Neural cell (in vitro differentiated cells): ENCODE data around the gene NUP133. TPM values are rescaled to one million over a fixed set of nuclear protein-coding genes. Genes with fewer than 3 reads are reported as not detected.

Source experiments
- H2AFZ ChIP-seq: fragments of 200-600, 300-800 bp; sonication (generic), shearing (Covaris generic); 2 replicates; pipeline ENCODE4 v1.6.0; 2014; ENCODE audit warnings: low read depth, mild to moderate bottlenecking, antibody characterized with exemption, low read length, moderate library complexity
- H3F3A ChIP-seq: fragments of 200-600 bp; shearing (Covaris generic); 2 replicates; pipeline ENCODE4 v1.6.1; 2016; ENCODE audit warnings: mild to moderate bottlenecking, moderate library complexity, mixed read lengths, antibody characterized with exemption, low read length; ENCODE audit not compliant: insufficient read depth, poor library complexity, severe bottlenecking
- H3K27ac ChIP-seq: fragments of 200-600, 300-800 bp; sonication (generic), shearing (Covaris generic); 2 replicates; pipeline ENCODE4 v1.5.1; 2014; ENCODE audit warnings: mild to moderate bottlenecking, low read length, moderate library complexity
- H3K27me3 ChIP-seq: fragments of 300-800, 200-600 bp; sonication (generic), shearing (Covaris generic); 2 replicates; pipeline ENCODE4 v1.6.0; 2014; ENCODE audit warnings: mild to moderate bottlenecking, low read depth, low read length, moderate library complexity; ENCODE audit not compliant: insufficient read depth
- H3K36me3 ChIP-seq: fragments of 300-800, 200-600 bp; sonication (generic), shearing (Covaris generic); 2 replicates; pipeline ENCODE4 v1.5.1; 2014; ENCODE audit warnings: mild to moderate bottlenecking, antibody characterized with exemption, low read length, moderate library complexity; ENCODE audit not compliant: insufficient read depth
- H3K4me2 ChIP-seq: fragments of 300-800, 200-600 bp; sonication (generic), shearing (Covaris generic); 2 replicates; pipeline ENCODE4 v1.6.0; 2014; ENCODE audit warnings: mild to moderate bottlenecking, low read length
- H3K4me3 ChIP-seq: fragments of 300-800, 200-600 bp; sonication (generic), shearing (Covaris generic); 2 replicates; pipeline ENCODE4 v1.5.1; 2014; ENCODE audit warnings: mild to moderate bottlenecking, low read length, moderate library complexity
- H3K79me2 ChIP-seq: fragments of 200-600 bp; shearing (Covaris generic); replicated peaks from 2 replicates; pipeline ENCODE4 v1.6.0; 2014; ENCODE audit warnings: mild to moderate bottlenecking, low read length, moderate library complexity; ENCODE audit not compliant: insufficient read depth
- H3K9ac ChIP-seq: fragments of 300-800, 200-600 bp; sonication (generic), shearing (Covaris generic); 2 replicates; pipeline ENCODE4 v1.6.1; 2016; ENCODE audit warnings: mild to moderate bottlenecking, low read length, mixed read lengths
- H3K9me2 ChIP-seq: fragments of 200-600 bp; shearing (Covaris generic); 2 replicates; pipeline ENCODE4 v1.6.1; 2016; ENCODE audit warnings: mild to moderate bottlenecking, low read length, mixed read lengths; ENCODE audit not compliant: insufficient read depth
- H3K9me3 ChIP-seq: fragments of 200-600, 300-800 bp; sonication (generic), shearing (Covaris generic); 2 replicates; pipeline ENCODE4 v1.6.1; 2016; ENCODE audit warnings: mild to moderate bottlenecking, mixed run types, low read length, moderate library complexity, mixed read lengths
- H4K20me1 ChIP-seq: fragments of 200-600 bp; shearing (Covaris generic); 2 replicates; pipeline ENCODE4 v1.6.1; 2016; ENCODE audit warnings: mild to moderate bottlenecking, mixed run types; ENCODE audit not compliant: insufficient read depth
- EP300 ChIP-seq: fragments of 450-650 bp; conservative IDR thresholded peaks from 2 replicates; pipeline ENCODE4 v1.6.1; 2014; ENCODE audit warnings: antibody characterized with exemption, mild to moderate bottlenecking, moderate library complexity; ENCODE audit not compliant: poor library complexity, severe bottlenecking
- EZH2 ChIP-seq: fragments of 200-600, 300-800 bp; shearing (Covaris generic), sonication (generic); IDR thresholded peaks from 2 replicates; pipeline ENCODE4 v1.6.1; 2014; ENCODE audit warnings: antibody characterized with exemption, low read length, borderline replicate concordance, mild to moderate bottlenecking; ENCODE audit not compliant: insufficient read depth, poor library complexity, severe bottlenecking
- MXI1 ChIP-seq: fragments of 450-650 bp; conservative IDR thresholded peaks from 2 replicates; pipeline ENCODE4 v1.6.1; 2014; ENCODE audit warnings: antibody characterized with exemption, mild to moderate bottlenecking; ENCODE audit not compliant: poor library complexity, severe bottlenecking
- POLR2AphosphoS5 ChIP-seq: IDR thresholded peaks from 2 replicates; pipeline ENCODE4 v1.6.1; 2012
- RAD21 ChIP-seq: fragments of 450-650 bp; conservative IDR thresholded peaks from 2 replicates; pipeline ENCODE4 v1.6.1; 2014; ENCODE audit warnings: antibody characterized with exemption, mild to moderate bottlenecking, moderate library complexity
- SMC3 ChIP-seq: fragments of 450-650 bp; conservative IDR thresholded peaks from 2 replicates; pipeline ENCODE4 v1.6.1; 2014; ENCODE audit warnings: antibody characterized with exemption, mild to moderate bottlenecking, moderate library complexity; ENCODE audit not compliant: poor library complexity
- TAF1 ChIP-seq: IDR thresholded peaks from 2 replicates; pipeline ENCODE4 v1.6.1; 2012; ENCODE audit warnings: low read depth
- polyA plus RNA-seq: library from polyadenylated mRNA; depleted of rRNA; stranded (reverse); fragments of >200 nt; gene quantifications from 2 replicates; pipeline ENCODE4 v1.2.3, GENCODE V29; 2014
- TF ChIP-seq, protein P1 (sequence below): fragments of 450-650 bp; IDR thresholded peaks from 2 replicates; pipeline ENCODE4 v1.5.1; 2014; ENCODE audit warnings: antibody characterized with exemption, mild to moderate bottlenecking, moderate library complexity; ENCODE audit not compliant: poor library complexity, severe bottlenecking
- TF ChIP-seq, protein P2 (sequence below): IDR thresholded peaks from 2 replicates; pipeline ENCODE4 v1.6.1; 2012; ENCODE audit warnings: borderline replicate concordance

NUP133 gene
- polyA plus RNA-seq, 1 donor from 2014 or later, result 73.4 TPM

DNA sequence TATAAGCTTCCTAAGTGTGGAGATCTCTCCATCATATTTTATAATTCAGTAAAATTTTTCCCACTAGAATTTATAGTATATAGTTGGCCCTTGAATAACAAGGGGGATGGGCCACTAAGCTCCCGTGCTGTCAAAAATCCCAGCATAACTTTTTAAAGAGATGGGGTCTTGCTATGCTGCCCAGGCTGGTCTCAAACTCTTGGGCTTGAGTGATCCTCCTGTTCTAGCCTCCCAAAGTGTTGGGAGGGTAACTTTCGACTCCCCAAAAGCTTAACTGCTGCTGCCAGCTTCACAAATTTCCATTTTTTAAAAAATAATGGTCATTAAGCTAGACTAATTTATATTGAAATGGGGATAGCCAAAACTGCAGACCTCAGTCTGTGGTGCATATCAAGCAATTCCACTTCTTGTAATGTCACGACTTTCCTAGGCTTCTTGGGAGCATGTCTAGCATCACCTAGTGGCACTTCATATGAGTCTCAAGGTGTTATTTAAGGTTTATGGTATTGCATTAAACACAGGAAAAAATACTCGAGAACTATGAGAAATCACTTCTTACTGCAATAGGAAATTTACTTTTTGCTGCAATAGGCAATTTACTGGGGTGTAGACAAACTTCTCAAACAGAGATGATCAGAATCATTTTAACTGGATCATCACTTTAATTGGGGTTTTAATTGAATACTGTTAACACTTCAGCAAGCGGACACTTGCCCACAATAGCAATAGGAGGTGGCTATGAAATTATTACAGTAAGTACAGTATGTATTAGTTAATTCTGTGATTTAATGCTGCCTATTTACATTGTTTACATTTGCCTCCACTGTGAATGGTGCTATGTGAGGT is 55.0 kb downstream of the NUP133 start:
- Histone ChIP-seq H3K9ac (no peak overlapping the region), H3K27ac (no peak overlapping the region), H3K36me3 (no peaks in the 10 kb centered on the region), H3K79me2 (no peaks in the 10 kb centered on the region), H3K27me3 (no peaks in the 10 kb centered on the region), H3F3A (no peaks in the 10 kb centered on the region), H3K4me2 (no peak overlapping the region), H2AFZ (no peak overlapping the region), H3K9me3 (no peaks in the 10 kb centered on the region), H3K4me3 (no peak overlapping the region), H4K20me1 (no peaks in the 10 kb centered on the region), H3K9me2 (no peaks in the 10 kb centered on the region)
- TF ChIP-seq, protein P1, sequence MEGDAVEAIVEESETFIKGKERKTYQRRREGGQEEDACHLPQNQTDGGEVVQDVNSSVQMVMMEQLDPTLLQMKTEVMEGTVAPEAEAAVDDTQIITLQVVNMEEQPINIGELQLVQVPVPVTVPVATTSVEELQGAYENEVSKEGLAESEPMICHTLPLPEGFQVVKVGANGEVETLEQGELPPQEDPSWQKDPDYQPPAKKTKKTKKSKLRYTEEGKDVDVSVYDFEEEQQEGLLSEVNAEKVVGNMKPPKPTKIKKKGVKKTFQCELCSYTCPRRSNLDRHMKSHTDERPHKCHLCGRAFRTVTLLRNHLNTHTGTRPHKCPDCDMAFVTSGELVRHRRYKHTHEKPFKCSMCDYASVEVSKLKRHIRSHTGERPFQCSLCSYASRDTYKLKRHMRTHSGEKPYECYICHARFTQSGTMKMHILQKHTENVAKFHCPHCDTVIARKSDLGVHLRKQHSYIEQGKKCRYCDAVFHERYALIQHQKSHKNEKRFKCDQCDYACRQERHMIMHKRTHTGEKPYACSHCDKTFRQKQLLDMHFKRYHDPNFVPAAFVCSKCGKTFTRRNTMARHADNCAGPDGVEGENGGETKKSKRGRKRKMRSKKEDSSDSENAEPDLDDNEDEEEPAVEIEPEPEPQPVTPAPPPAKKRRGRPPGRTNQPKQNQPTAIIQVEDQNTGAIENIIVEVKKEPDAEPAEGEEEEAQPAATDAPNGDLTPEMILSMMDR, result peak; percentile 82
- TF ChIP-seq RAD21 (peak; percentile 83), TAF1 (no peak), SMC3 (peak; percentile 94), POLR2AphosphoS5 (no peak), EP300 (no peak)

DNA sequence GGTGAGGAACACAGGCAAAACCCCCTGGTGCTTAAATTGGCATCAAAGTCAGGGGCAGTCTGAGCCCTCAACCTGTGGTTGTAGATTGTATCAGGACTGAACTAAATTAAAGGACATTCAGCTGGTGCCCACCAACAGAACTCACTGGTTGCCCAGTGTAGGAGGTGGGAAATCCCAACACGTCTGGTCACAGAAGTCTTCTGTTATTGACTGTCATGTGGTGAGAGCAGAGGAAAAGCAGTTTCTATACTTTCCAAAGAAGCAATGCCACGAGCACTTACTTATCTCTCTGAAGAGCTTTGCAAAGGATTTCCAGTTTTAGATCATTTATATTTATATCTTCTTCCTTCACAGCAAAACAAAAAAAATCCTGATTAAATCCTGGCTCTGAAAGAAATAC is 59.3 kb downstream of the NUP133 start:
- no peaks in the 10 kb centered on the region for H3K27me3 ChIP-seq
- H3K9me3 ChIP-seq, result no peaks in the 10 kb centered on the region
- H3K4me3 ChIP-seq, result no peak overlapping the region
- H3F3A ChIP-seq, result no peaks in the 10 kb centered on the region
- no peak overlapping the region for H3K4me2 ChIP-seq
- H2AFZ ChIP-seq, result no peak overlapping the region
- TF ChIP-seq, protein P1, result no peak
- TF ChIP-seq, protein P2, sequence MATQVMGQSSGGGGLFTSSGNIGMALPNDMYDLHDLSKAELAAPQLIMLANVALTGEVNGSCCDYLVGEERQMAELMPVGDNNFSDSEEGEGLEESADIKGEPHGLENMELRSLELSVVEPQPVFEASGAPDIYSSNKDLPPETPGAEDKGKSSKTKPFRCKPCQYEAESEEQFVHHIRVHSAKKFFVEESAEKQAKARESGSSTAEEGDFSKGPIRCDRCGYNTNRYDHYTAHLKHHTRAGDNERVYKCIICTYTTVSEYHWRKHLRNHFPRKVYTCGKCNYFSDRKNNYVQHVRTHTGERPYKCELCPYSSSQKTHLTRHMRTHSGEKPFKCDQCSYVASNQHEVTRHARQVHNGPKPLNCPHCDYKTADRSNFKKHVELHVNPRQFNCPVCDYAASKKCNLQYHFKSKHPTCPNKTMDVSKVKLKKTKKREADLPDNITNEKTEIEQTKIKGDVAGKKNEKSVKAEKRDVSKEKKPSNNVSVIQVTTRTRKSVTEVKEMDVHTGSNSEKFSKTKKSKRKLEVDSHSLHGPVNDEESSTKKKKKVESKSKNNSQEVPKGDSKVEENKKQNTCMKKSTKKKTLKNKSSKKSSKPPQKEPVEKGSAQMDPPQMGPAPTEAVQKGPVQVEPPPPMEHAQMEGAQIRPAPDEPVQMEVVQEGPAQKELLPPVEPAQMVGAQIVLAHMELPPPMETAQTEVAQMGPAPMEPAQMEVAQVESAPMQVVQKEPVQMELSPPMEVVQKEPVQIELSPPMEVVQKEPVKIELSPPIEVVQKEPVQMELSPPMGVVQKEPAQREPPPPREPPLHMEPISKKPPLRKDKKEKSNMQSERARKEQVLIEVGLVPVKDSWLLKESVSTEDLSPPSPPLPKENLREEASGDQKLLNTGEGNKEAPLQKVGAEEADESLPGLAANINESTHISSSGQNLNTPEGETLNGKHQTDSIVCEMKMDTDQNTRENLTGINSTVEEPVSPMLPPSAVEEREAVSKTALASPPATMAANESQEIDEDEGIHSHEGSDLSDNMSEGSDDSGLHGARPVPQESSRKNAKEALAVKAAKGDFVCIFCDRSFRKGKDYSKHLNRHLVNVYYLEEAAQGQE, result no peak
- TF ChIP-seq TAF1, result no peak
- TF ChIP-seq MXI1, result no peak
- no peak for TF ChIP-seq RAD21
- no peak for TF ChIP-seq POLR2AphosphoS5
- TF ChIP-seq EP300, result no peak
- no peak for TF ChIP-seq SMC3
- no peak for TF ChIP-seq EZH2
- H4K20me1 ChIP-seq, result no peaks in the 10 kb centered on the region
- no peaks in the 10 kb centered on the region for H3K9me2 ChIP-seq
- H3K9ac ChIP-seq, result no peak overlapping the region
- peaks cover 4% of the 10 kb centered on the region for H3K36me3 ChIP-seq
- no peak overlapping the region for H3K27ac ChIP-seq
- no peaks in the 10 kb centered on the region for H3K79me2 ChIP-seq
